ENCODE data around the gene EIF2AK3.

DNA sequence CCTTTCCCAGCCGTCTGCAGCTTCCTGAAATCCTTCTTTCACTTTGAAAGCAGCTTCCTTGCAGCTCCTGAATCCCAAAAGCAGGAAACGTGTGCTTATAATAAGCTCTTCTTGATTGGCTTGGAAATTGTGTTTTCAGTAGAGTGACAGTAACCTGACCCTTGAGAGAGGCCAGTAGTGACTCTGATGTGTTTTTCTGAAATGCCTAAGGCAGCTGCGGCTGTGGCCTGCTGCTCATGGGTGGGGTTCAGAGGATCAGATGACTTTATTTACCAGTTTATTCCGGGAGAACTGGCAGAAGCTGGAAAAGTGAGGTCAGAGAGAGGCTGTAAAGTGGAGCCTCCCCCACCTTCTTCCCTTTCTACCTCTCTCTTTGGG, 32.3 kb upstream of the EIF2AK3 start:
- TF ChIP-seq ZNF565 (CRISPR knock-in tag; conservative IDR thresholded peaks at IDR 0.05; ENCODE audit: low read depth), result no peak
- TF ChIP-seq, protein P1, sequence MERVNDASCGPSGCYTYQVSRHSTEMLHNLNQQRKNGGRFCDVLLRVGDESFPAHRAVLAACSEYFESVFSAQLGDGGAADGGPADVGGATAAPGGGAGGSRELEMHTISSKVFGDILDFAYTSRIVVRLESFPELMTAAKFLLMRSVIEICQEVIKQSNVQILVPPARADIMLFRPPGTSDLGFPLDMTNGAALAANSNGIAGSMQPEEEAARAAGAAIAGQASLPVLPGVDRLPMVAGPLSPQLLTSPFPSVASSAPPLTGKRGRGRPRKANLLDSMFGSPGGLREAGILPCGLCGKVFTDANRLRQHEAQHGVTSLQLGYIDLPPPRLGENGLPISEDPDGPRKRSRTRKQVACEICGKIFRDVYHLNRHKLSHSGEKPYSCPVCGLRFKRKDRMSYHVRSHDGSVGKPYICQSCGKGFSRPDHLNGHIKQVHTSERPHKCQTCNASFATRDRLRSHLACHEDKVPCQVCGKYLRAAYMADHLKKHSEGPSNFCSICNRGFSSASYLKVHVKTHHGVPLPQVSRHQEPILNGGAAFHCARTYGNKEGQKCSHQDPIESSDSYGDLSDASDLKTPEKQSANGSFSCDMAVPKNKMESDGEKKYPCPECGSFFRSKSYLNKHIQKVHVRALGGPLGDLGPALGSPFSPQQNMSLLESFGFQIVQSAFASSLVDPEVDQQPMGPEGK (CRISPR knock-in tag; IDR thresholded peaks at IDR 0.05; ENCODE audit: borderline replicate concordance), result no peak
